GM18858 (cell line): ENCODE results near the gene KCNG4.

ENCODE experiments used
- ATAC-seq: cut with Tn5 transposase; IDR thresholded peaks from one replicate; pipeline ENCODE4 v1.9.1; 2021; ENCODE audit not compliant: unreplicated experiment

The KCNG4 gene

GRCh38 chr16:84183911-84184591 is 55.8 kb downstream of the KCNG4 start:
- no peak for ATAC-seq

GRCh38 chr16:84183572-84183875 is 56.3 kb downstream of the KCNG4 start:
- no peak for ATAC-seq

GRCh38 chr16:84182680-84183571 is 56.9 kb downstream of the KCNG4 start:
- ATAC-seq: no peak

- no peak for ATAC-seq
These were observed 57.7 kb downstream of the KCNG4 start for GRCh38 chr16:84182104-84182503.

- ATAC-seq: no peak
These were observed 58.5 kb downstream of the KCNG4 start for GRCh38 chr16:84181144-84181915.

GRCh38 chr16:84180519-84181140 is 59.2 kb downstream of the KCNG4 start:
- no peak for ATAC-seq

GRCh38 chr16:84179612-84180320 is 60.0 kb downstream of the KCNG4 start:
- ATAC-seq: no peak

GRCh38 chr16:84178892-84179611 is 60.8 kb downstream of the KCNG4 start:
- no peak for ATAC-seq

- ATAC-seq: no peak
These were observed 61.6 kb downstream of the KCNG4 start for GRCh38 chr16:84178146-84178765.

- ATAC-seq: no peak
These were observed 62.1 kb downstream of the KCNG4 start for GRCh38 chr16:84177741-84178073.

GRCh38 chr16:84176192-84177053 is 63.4 kb downstream of the KCNG4 start:
- ATAC-seq: no peak

- ATAC-seq: peak; percentile 62
These were observed 64.3 kb downstream of the KCNG4 start for GRCh38 chr16:84175350-84176081.

GRCh38 chr16:84174396-84174795 is 65.4 kb downstream of the KCNG4 start:
- no peak for ATAC-seq

- no peak for ATAC-seq
These were observed 70.0 kb downstream of the KCNG4 start for GRCh38 chr16:84169765-84170310.
